Dedifferentiated amniotic fluid mesenchymal stem cell (primary cell): ENCODE data around the gene CARD9.

Source experiments
- DNase-seq: peaks from one replicate; pipeline ENCODE4 v3.0.0-alpha.2; 2016; ENCODE audit errors: extremely low spot score

Gene CARD9

GRCh38 chr9:136347472-136348256 is 25.8 kb downstream of the CARD9 start:
- no peak for DNase-seq

GRCh38 chr9:136346927-136347465 is 26.5 kb downstream of the CARD9 start:
- no peak for DNase-seq

GRCh38 chr9:136346157-136346481 is 27.4 kb downstream of the CARD9 start:
- no peak for DNase-seq

- no peak for DNase-seq
Measured at GRCh38 chr9:136345281-136346156, 27.9 kb downstream of the CARD9 start.

- DNase-seq: no peak
Measured at GRCh38 chr9:136344544-136345280, 28.8 kb downstream of the CARD9 start.

GRCh38 chr9:136343884-136344269 is 29.6 kb downstream of the CARD9 start:
- DNase-seq: no peak

GRCh38 chr9:136343121-136343883 is 30.2 kb downstream of the CARD9 start:
- DNase-seq: no peak

- DNase-seq: no peak
Measured at GRCh38 chr9:136342181-136343120, 31.0 kb downstream of the CARD9 start.

- no peak for DNase-seq
Measured at GRCh38 chr9:136341769-136342168, 31.7 kb downstream of the CARD9 start.

- no peak for DNase-seq
Measured at GRCh38 chr9:136341042-136341655, 32.3 kb downstream of the CARD9 start.

GRCh38 chr9:136340356-136341041 is 33.0 kb downstream of the CARD9 start:
- no peak for DNase-seq

GRCh38 chr9:136339958-136340310 is 33.5 kb downstream of the CARD9 start:
- no peak for DNase-seq

- no peak for DNase-seq
Measured at GRCh38 chr9:136339173-136339957, 34.1 kb downstream of the CARD9 start.

GRCh38 chr9:136338511-136338910 is 35.0 kb downstream of the CARD9 start:
- no peak for DNase-seq

- DNase-seq: no peak
Measured at GRCh38 chr9:136337416-136338395, 35.8 kb downstream of the CARD9 start.

- DNase-seq: no peak
Measured at GRCh38 chr9:136336881-136337280, 36.6 kb downstream of the CARD9 start.

- DNase-seq: no peak
Measured at GRCh38 chr9:136336156-136336870, 37.2 kb downstream of the CARD9 start.
